GM23248 (cell line): Measurements from ENCODE around the gene ZBED4. TPM values are rescaled to one million over a fixed set of nuclear protein-coding genes. Genes with fewer than 3 reads are reported as not detected.
A peak's percentile ranks its signal among the peaks of the same experiment; 100 is the strongest.

ENCODE experiments used
- DNase-seq: peaks from one replicate; pipeline ENCODE4 v3.0.0-alpha.2; 2015
- H2AFZ ChIP-seq: fragments of 200-600 bp; sonication (generic); 2 replicates; pipeline ENCODE4 v1.6.1; 2016; ENCODE audit warnings: antibody characterized with exemption
- H3F3A ChIP-seq: fragments of 200-600 bp; sonication (generic); 2 replicates; pipeline ENCODE4 v1.6.1; 2016; ENCODE audit warnings: mild to moderate bottlenecking, antibody characterized with exemption, mixed run types; ENCODE audit not compliant: insufficient read depth
- H3K27ac ChIP-seq: fragments of 200-600 bp; sonication (generic); 2 replicates; pipeline ENCODE4 v1.5.1; 2016; ENCODE audit warnings: mild to moderate bottlenecking
- H3K27me3 ChIP-seq: fragments of 200-600 bp; sonication (generic); replicated peaks from 2 replicates; pipeline ENCODE4 v1.6.1; 2016; ENCODE audit warnings: mild to moderate bottlenecking; ENCODE audit not compliant: insufficient read depth
- H3K36me3 ChIP-seq: fragments of 200-600 bp; sonication (generic); 2 replicates; pipeline ENCODE4 v1.6.1; 2016; ENCODE audit warnings: low read depth, mild to moderate bottlenecking
- H3K4me1 ChIP-seq: fragments of 200-600 bp; sonication (generic); 2 replicates; pipeline ENCODE4 v1.6.1; 2016; ENCODE audit warnings: mild to moderate bottlenecking; ENCODE audit not compliant: insufficient read depth
- H3K4me2 ChIP-seq: fragments of 200-600 bp; sonication (generic); one replicate; pipeline ENCODE4 v1.6.1; 2016; ENCODE audit warnings: mild to moderate bottlenecking; ENCODE audit not compliant: unreplicated experiment
- H3K4me3 ChIP-seq: fragments of 200-600 bp; sonication (generic); 2 replicates; pipeline ENCODE4 v1.5.1; 2016; ENCODE audit warnings: mild to moderate bottlenecking
- H3K79me2 ChIP-seq: fragments of 200-600 bp; sonication (generic); 2 replicates; pipeline ENCODE4 v1.6.1; 2016; ENCODE audit warnings: mild to moderate bottlenecking; ENCODE audit not compliant: insufficient read depth
- H3K9ac ChIP-seq: fragments of 200-600 bp; sonication (generic); 2 replicates; pipeline ENCODE4 v1.6.1; 2016; ENCODE audit warnings: mild to moderate bottlenecking
- H3K9me2 ChIP-seq: fragments of 200-600 bp; sonication (generic); 2 replicates; pipeline ENCODE4 v1.6.1; 2016; ENCODE audit warnings: mixed run types, mild to moderate bottlenecking, moderate library complexity; ENCODE audit not compliant: insufficient read depth
- H3K9me3 ChIP-seq: fragments of 200-600 bp; sonication (generic); one replicate; pipeline ENCODE4 v1.6.1; 2017; ENCODE audit warnings: low read depth
- H4K20me1 ChIP-seq: fragments of 200-600 bp; sonication (generic); 2 replicates; pipeline ENCODE4 v1.6.0; 2016; ENCODE audit not compliant: insufficient read depth
- EZH2 ChIP-seq: fragments of 200-600 bp; sonication (generic); IDR thresholded peaks from 2 replicates; pipeline ENCODE4 v1.6.1; 2018; ENCODE audit warnings: antibody characterized with exemption, mild to moderate bottlenecking; ENCODE audit not compliant: insufficient read depth, poor library complexity, severe bottlenecking
- EZH2phosphoT487 ChIP-seq: fragments of 200-600 bp; sonication (generic); IDR thresholded peaks from 2 replicates; pipeline ENCODE4 v1.6.1; 2018; ENCODE audit warnings: antibody characterized with exemption, moderate library complexity, mild to moderate bottlenecking, low read depth; ENCODE audit not compliant: insufficient read depth
- WGBS, 2 experiments: methylation state at CpG; one replicate each; pipeline ENCODE4 v1.1.6; 2015 to 2017; ENCODE audit warnings: low lambda C conversion rate in 2 of 2, low coverage in 1 of 2; ENCODE audit errors: missing lambda C conversion rate in 2 of 2; 5-methylcytosine and 5-hydroxymethylcytosine counted together
- in situ Hi-C: fragments of 300-500 bp; cut with MboI; formaldehyde crosslinking; loops from 2 replicates; pipeline ENCODE4 v1.15.0; 2020
- polyA plus RNA-seq: library from polyadenylated mRNA; unstranded; fragments of >200 nt; fragmentation: Nextera tagmentation; extraction: Ambion mirVana; gene quantifications from 2 replicates; pipeline ENCODE4 v1.2.1, GENCODE V29; 2016
- total RNA-seq: library from RNA; depleted of rRNA; stranded (reverse); fragments of >200 nt; shearing (Covaris generic); gene quantifications from 2 replicates; pipeline ENCODE4 v1.2.3, GENCODE V29; 2014

ZBED4 gene
- total and polyA plus RNA-seq, 2 experiments from 2014 or later = 5.0 to 7.7 TPM

DNA sequence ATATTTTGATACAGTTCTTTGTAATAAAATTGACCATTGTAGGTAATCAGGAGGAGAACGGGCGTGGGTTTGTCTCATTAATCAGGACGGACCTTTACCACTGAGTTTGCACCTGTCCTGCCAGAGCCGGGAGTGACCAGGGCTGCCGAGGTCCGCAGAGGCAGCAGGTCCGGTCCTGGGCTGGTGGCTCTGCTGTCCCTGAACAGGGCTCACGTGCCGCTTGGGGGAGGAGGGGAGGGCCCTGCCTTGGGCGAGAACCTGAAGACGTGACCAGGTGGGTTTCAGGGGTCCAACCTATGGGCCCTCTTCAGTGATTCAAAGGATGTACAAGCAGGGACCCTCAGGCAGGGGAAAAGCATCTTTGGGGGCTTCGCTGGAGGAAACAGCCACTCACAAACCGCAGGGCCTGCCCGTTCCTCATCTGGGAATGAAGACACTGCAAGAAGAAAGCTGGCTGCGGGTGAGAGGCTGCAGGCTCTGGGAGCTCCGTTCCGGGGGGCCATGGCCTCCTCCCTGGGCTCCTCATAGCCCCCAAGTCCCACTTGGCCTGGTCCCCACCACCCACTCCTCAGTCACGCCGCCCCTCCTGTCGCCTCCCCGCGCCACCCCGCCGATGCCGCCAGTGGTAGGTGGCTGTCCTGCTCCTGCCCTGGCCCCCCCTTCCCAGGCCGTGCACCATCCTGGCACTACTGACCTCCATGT, 74.0 kb downstream of the ZBED4 start:
- 92 to 93% methylated on average over 18 to 26 of the region's 26 CpGs for WGBS, 2 experiments

GRCh38 chr22:49928185-49928495, 74.5 kb downstream of the ZBED4 start:
- TF ChIP-seq EZH2phosphoT487 = no peak
- no peak for TF ChIP-seq EZH2
- no peaks in the 10 kb centered on the region for H3K9me2 ChIP-seq
- H3K27me3 ChIP-seq = no peaks in the 10 kb centered on the region
- H3K4me1 ChIP-seq = peaks cover 5% of the 10 kb centered on the region; the same call in 1 of the 2 replicates
- H3K27ac ChIP-seq = no peak overlapping the region
- H3K4me3 ChIP-seq = no peak overlapping the region
- no peak overlapping the region for H3K9ac ChIP-seq
- no peaks in the 10 kb centered on the region for H3K79me2 ChIP-seq
- no peaks in the 10 kb centered on the region; the same call in 1 of the 2 replicates for H3K36me3 ChIP-seq
- 0 out of 2 replicates have a peak, but pooled peaks cover 5% of the 10 kb centered on the region for H3F3A ChIP-seq
- 75 to 79% methylated on average over 8 of the region's 8 CpGs for WGBS, 2 experiments
- DNase-seq = no peak
- H4K20me1 ChIP-seq = no peaks in the 10 kb centered on the region
- in situ Hi-C loops = no loop called here
- no peak overlapping the region for H2AFZ ChIP-seq
- no peak overlapping the region for H3K4me2 ChIP-seq
- no peaks in the 10 kb centered on the region for H3K9me3 ChIP-seq

More for the DNA sequence above, 74.0 kb downstream of the ZBED4 start:
- H3K4me2 ChIP-seq = no peak overlapping the region
- no peaks in the 10 kb centered on the region for H3K9me2 ChIP-seq
- H3K36me3 ChIP-seq = no peaks in the 10 kb centered on the region; the same call in 1 of the 2 replicates
- H3K9ac ChIP-seq = no peak overlapping the region
- H3K9me3 ChIP-seq = no peaks in the 10 kb centered on the region
- H3K79me2 ChIP-seq = no peaks in the 10 kb centered on the region
- H3F3A ChIP-seq = 0 out of 2 replicates have a peak, but pooled peaks cover 5% of the 10 kb centered on the region
- no peaks in the 10 kb centered on the region for H4K20me1 ChIP-seq
- no peaks in the 10 kb centered on the region for H3K27me3 ChIP-seq
- H3K27ac ChIP-seq = no peak overlapping the region
- H3K4me1 ChIP-seq = peaks cover 5% of the 10 kb centered on the region; the same call in 1 of the 2 replicates
- in situ Hi-C loops = no loop called here
- H2AFZ ChIP-seq = no peak overlapping the region
- no peak for TF ChIP-seq EZH2phosphoT487
- TF ChIP-seq EZH2 = no peak
- no peak overlapping the region for H3K4me3 ChIP-seq
- DNase-seq = no peak

DNA sequence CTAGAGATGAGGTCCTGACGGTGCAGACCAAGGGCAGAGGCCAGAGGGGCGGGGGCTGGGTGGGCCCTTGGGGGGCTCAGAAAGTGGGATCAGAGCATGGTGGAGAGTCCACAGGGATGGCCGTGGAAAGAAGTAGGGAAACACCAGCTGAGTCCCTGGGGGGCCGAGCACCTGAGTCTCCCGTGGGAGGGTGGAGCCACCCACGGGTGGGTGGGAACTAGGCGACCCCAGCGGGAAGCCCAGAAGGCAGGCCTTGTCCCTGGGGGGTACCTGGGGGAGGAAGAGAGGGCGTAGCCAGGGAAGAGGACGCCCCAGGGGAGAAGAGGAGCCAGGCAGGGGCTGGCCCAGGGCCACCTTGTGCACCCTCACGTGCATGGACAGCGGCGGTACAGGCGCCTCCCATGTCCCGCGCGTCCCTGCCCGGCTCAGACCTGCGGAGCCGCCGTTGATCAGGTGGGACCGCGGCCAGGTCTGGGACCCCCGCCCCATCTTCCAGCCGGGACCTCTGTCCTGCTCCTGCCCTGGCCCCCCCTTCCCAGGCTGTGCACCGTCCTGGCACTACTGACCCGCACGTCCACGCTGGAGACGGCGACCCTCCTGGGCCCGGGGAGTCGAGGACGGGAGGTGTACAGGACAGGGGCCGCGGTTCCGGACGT, 75.0 kb downstream of the ZBED4 start:
- Histone ChIP-seq H3K9me2 (no peaks in the 10 kb centered on the region), H3K4me1 (peaks cover 5% of the 10 kb centered on the region; the same call in 1 of the 2 replicates), H3K79me2 (no peaks in the 10 kb centered on the region), H3K4me3 (no peak overlapping the region), H3K9ac (no peak overlapping the region), H2AFZ (no peak overlapping the region), H3K4me2 (no peak overlapping the region), H3K9me3 (no peaks in the 10 kb centered on the region), H4K20me1 (no peaks in the 10 kb centered on the region), H3K27me3 (no peaks in the 10 kb centered on the region), H3K36me3 (no peaks in the 10 kb centered on the region; the same call in 1 of the 2 replicates), H3K27ac (no peak overlapping the region), H3F3A (0 out of 2 replicates have a peak, but pooled peaks cover 5% of the 10 kb centered on the region)
- in situ Hi-C loops = no loop called here
- TF ChIP-seq EZH2phosphoT487 = no peak
- no peak for TF ChIP-seq EZH2
- DNase-seq = no peak
- WGBS, 2 experiments = 23 to 42% methylated on average over 22 to 27 of the region's 38 CpGs

DNA sequence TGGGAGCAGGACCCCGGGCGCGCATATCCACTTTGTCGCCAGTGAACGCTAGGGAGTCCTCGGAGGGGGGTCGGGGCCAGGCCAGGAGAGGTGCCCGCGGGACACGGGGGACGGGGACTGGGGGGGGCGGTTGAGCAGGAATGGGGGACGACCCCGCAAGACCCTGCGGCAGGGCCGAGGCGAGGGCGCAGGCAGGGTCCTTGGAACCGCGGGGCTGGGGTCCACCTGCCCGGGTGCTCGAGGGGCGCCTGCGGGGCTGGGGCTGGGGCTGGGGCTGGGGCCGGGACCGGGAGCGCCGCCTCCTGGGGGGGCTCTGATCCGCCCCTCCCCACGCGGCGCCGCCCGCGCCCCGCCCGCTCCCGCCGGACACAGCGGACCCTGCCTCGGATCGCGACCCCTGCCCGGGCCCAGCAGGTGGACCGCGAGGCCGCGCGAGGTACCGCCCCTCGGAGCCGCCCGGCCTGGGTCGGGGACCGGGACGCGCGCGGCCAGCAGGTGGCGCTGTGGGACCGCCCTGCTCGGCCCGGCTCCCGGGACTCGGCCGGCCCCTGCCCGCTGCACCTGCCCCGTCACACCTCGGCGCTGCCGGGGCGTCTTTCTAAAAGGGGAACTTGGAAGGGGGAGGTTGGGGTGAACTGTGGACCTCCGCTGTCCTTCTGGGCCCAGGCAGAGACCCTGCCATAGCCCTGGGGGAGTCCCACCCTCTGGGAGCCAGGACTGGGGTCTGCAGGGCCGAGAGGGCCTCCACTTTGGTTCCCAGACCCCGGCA, 75.8 kb downstream of the ZBED4 start:
- H3K9ac ChIP-seq = no peak overlapping the region
- peak; percentile 73 for DNase-seq
- no peaks in the 10 kb centered on the region for H3K27me3 ChIP-seq
- no peaks in the 10 kb centered on the region for H3K9me3 ChIP-seq
- TF ChIP-seq EZH2phosphoT487 (no peak), EZH2 (no peak)
- in situ Hi-C loops = no loop called here
- no peak overlapping the region for H3K4me3 ChIP-seq
- 0 out of 2 replicates have a peak, but pooled peaks cover 5% of the 10 kb centered on the region for H3F3A ChIP-seq
- H3K79me2 ChIP-seq = no peaks in the 10 kb centered on the region
- H3K27ac ChIP-seq = no peak overlapping the region
- H4K20me1 ChIP-seq = no peaks in the 10 kb centered on the region
- H3K9me2 ChIP-seq = no peaks in the 10 kb centered on the region
- peaks cover 7% of the 10 kb centered on the region; the same call in 1 of the 2 replicates for H3K4me1 ChIP-seq
- no peak overlapping the region for H3K4me2 ChIP-seq
- WGBS, 2 experiments = 2 to 5% methylated on average over 40 to 44 of the region's 75 CpGs
- H2AFZ ChIP-seq = no peak overlapping the region
- H3K36me3 ChIP-seq = no peaks in the 10 kb centered on the region; the same call in 1 of the 2 replicates
